ENCODE measurements around the gene RNF113B. TPM values are rescaled to one million over a fixed set of nuclear protein-coding genes. Genes with fewer than 3 reads are reported as not detected.

The RNF113B gene
- total RNA-seq, 1 donor from 2014 or later = not detected

DNA sequence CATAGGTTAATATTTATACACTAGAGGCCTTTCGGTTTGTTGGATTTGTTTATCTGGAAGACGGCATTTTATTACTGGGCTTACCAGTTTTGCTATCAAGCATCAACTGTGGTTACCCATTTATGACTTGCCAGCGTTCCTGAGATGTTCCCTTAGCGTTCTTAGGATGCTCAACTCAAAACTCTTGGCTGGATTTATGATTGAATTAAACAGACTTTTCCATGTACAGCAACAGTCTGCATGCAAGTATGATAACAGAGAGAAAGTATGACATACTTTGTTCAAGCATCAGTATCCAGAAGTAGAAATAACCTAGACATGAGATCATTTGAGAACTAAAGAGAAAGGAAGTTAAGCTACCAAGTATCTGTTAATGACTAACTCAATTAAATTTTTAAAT, 29.9 kb upstream of the RNF113B start:
- H3K4me1 Mint-ChIP-seq = peaks cover 42% of the 10 kb centered on the region
- no peak for DNase-seq (ENCODE audit: low read depth, low spot score)
- H3K36me3 Mint-ChIP-seq (ENCODE audit: low read depth) = peaks cover 49% of the 10 kb centered on the region
- peaks cover 23% of the 10 kb centered on the region for H3K9me3 Mint-ChIP-seq
- H3K4me3 Mint-ChIP-seq = no peak overlapping the region
- TF ChIP-seq, protein P1, sequence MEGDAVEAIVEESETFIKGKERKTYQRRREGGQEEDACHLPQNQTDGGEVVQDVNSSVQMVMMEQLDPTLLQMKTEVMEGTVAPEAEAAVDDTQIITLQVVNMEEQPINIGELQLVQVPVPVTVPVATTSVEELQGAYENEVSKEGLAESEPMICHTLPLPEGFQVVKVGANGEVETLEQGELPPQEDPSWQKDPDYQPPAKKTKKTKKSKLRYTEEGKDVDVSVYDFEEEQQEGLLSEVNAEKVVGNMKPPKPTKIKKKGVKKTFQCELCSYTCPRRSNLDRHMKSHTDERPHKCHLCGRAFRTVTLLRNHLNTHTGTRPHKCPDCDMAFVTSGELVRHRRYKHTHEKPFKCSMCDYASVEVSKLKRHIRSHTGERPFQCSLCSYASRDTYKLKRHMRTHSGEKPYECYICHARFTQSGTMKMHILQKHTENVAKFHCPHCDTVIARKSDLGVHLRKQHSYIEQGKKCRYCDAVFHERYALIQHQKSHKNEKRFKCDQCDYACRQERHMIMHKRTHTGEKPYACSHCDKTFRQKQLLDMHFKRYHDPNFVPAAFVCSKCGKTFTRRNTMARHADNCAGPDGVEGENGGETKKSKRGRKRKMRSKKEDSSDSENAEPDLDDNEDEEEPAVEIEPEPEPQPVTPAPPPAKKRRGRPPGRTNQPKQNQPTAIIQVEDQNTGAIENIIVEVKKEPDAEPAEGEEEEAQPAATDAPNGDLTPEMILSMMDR (conservative IDR thresholded peaks at IDR 0.05) = no peak
- H3K27ac Mint-ChIP-seq (ENCODE audit: unreplicated experiment) = no peak overlapping the region
- H3K27me3 Mint-ChIP-seq (ENCODE audit: low read depth) = no peaks in the 10 kb centered on the region

DNA sequence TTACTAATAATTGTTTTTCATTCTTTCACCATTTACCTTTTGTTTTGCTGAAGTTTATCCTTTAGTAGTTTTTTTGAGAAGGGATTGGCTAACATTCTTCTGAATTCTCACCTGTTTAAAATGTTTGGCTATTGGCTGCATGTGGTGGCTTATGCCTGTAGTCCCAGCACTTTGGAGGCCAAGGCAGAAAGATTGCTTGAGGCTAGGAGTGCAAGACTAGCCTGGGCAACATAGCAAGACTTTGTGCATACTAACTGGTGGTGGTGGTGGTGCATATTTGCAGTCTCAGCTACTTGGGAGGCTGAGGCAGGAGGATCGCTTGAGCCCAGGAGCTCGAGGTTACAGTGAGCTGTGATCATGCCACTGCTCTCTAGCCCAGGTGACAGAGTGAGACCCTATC, 27.5 kb upstream of the RNF113B start:
- no peak overlapping the region for H3K4me3 Mint-ChIP-seq
- TF ChIP-seq, protein P1 (conservative IDR thresholded peaks at IDR 0.05) = no peak
- no peak for DNase-seq (ENCODE audit: low read depth, low spot score)
- H3K27me3 Mint-ChIP-seq (ENCODE audit: low read depth) = no peaks in the 10 kb centered on the region
- H3K36me3 Mint-ChIP-seq (ENCODE audit: low read depth) = peaks cover 38% of the 10 kb centered on the region
- H3K27ac Mint-ChIP-seq (ENCODE audit: unreplicated experiment) = no peak overlapping the region
- H3K9me3 Mint-ChIP-seq = peaks cover 17% of the 10 kb centered on the region
- H3K4me1 Mint-ChIP-seq = peaks cover 53% of the 10 kb centered on the region

DNA sequence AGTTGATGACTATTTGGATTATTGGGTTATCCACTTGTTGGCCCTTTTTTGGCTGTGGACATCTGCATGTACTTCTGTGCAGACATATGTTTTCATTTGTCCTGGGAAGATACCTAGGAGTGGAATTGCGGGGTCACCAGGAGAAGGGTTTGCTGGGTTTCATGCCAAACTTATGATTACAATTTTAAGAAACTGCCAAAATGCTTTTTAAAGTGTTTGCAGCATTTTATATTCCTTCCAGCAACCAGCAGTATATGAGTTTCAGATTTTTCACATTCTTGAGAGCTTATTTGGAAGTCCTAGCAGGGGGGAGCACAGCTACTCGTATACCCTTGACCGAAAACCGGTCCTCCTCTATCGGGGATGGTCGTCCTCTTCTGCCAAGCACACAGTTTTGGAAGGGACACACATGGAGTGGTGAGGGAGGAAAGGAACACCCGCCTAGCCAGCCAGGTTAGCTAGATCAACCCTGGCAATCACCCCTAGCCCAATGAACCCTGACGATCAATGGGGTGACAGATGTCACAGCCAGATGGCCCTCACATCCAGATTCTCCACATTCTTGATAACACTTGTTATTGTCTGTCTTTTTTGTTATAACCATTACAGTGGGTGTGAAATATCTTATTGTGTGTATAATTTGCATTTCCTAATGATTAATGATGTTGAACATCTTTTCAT, 26.7 kb upstream of the RNF113B start:
- TF ChIP-seq, protein P1 (conservative IDR thresholded peaks at IDR 0.05) = no peak
- H3K4me1 Mint-ChIP-seq = peaks cover 60% of the 10 kb centered on the region
- H3K4me3 Mint-ChIP-seq = no peak overlapping the region
- no peak overlapping the region for H3K27ac Mint-ChIP-seq (ENCODE audit: unreplicated experiment)
- no peaks in the 10 kb centered on the region for H3K27me3 Mint-ChIP-seq (ENCODE audit: low read depth)
- DNase-seq (ENCODE audit: low read depth, low spot score) = no peak
- H3K36me3 Mint-ChIP-seq (ENCODE audit: low read depth) = peaks cover 38% of the 10 kb centered on the region
- H3K9me3 Mint-ChIP-seq = peaks cover 17% of the 10 kb centered on the region

- Mint-ChIP-seq H3K27ac (ENCODE audit: unreplicated experiment) (peak overlapping the region; percentile 97), H3K27me3 (ENCODE audit: low read depth) (no peaks in the 10 kb centered on the region), H3K4me1 (peaks cover 47% of the 10 kb centered on the region), H3K4me3 (peak overlapping the region; percentile 64), H3K9me3 (peaks cover 14% of the 10 kb centered on the region), H3K36me3 (ENCODE audit: low read depth) (peaks cover 32% of the 10 kb centered on the region)
- TF ChIP-seq, protein P1 (conservative IDR thresholded peaks at IDR 0.05) = no peak
- DNase-seq (ENCODE audit: low read depth, low spot score) = peak; percentile 29
Measured at GRCh38 chr13:98201984-98202383, 24.9 kb upstream of the RNF113B start.

DNA sequence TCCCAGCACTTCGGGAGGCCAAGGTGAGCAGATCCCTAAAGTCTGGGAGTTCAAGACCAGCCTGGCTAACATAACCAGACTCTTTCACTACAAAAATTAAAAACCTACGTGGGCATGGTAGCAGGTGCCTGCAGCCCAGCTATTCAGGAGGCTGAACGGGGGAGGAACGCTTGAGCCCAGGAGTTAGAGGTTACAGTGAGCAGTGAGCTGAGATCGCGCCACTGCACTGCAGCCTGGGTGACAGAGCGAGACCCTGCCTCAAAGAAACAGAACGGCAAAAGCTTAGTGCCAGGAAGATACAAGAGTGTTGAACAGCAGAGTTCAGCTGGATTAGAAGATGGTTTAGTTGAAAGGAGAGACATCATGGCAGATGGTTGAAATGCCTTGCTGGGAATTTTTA, 24.1 kb upstream of the RNF113B start:
- TF ChIP-seq, protein P1 (conservative IDR thresholded peaks at IDR 0.05) = no peak
- peak overlapping the region; percentile 30 for H3K27ac Mint-ChIP-seq (ENCODE audit: unreplicated experiment)
- peaks cover 11% of the 10 kb centered on the region for H3K9me3 Mint-ChIP-seq
- H3K27me3 Mint-ChIP-seq (ENCODE audit: low read depth) = no peaks in the 10 kb centered on the region
- peak overlapping the region; percentile 0 for H3K4me3 Mint-ChIP-seq
- peaks cover 40% of the 10 kb centered on the region for H3K4me1 Mint-ChIP-seq
- peaks cover 26% of the 10 kb centered on the region for H3K36me3 Mint-ChIP-seq (ENCODE audit: low read depth)
- DNase-seq (ENCODE audit: low read depth, low spot score) = no peak

Measured in neural crest cell (in vitro differentiated cells).